Tibial nerve (tissue), 4 donors: ENCODE results near the gene HLA-DOB.

Source experiments
- CTCF ChIP-seq, 5 experiments: fragments of 200-600 bp in 3 of 5; fragments of 450-650 bp in 2 of 5; sonication (generic) in 3 of 5; IDR thresholded peaks; one replicate each; pipeline ENCODE4 v1.5.1; 2016 to 2019; ENCODE audit warnings: antibody characterized with exemption in 5 of 5, mild to moderate bottlenecking in 3 of 5, moderate library complexity in 2 of 5
- EP300 ChIP-seq, 2 donors: sonication (generic); formaldehyde crosslinking; IDR thresholded peaks; one replicate each; pipeline ENCODE4 v1.6.1; 2017; ENCODE audit warnings: antibody characterized with exemption in 2 of 2, mild to moderate bottlenecking in 1 of 2

DNA sequence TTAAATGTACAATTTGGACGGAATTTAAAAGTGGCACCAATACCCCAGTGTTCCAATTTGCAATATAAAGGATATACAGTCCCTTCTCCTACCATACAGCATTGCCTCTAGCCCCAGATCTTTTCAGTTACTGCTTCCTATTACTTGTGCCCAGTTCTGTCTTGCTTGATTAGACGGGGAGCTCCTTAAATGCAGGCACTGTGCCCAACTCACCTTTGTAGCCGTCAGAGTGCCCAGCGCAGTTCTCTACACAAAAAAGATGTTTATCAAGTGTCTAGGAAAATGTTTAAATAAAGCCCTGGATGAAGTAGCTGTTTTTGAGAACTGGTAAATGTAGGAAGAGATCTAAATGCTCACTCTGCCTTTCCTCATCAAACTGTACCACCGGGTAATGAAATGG is 14.1 kb upstream of the HLA-DOB start:
- TF ChIP-seq CTCF (IDR thresholded peaks at IDR 0.05) (no peak), EP300 (IDR thresholded peaks at IDR 0.05) (no peak)
